C4-2B (cell line): ENCODE results near the gene KCNT2.

Source experiments
- ZFX ChIP-seq: fragments of 450-650 bp; IDR thresholded peaks from 2 replicates; pipeline ENCODE4 v1.6.1; 2017
- TF ChIP-seq, protein P1 (sequence below): fragments of 450-650 bp; conservative IDR thresholded peaks from 2 replicates; pipeline ENCODE4 v1.5.1; 2017; ENCODE audit warnings: mild to moderate bottlenecking

- TF ChIP-seq, protein P1, sequence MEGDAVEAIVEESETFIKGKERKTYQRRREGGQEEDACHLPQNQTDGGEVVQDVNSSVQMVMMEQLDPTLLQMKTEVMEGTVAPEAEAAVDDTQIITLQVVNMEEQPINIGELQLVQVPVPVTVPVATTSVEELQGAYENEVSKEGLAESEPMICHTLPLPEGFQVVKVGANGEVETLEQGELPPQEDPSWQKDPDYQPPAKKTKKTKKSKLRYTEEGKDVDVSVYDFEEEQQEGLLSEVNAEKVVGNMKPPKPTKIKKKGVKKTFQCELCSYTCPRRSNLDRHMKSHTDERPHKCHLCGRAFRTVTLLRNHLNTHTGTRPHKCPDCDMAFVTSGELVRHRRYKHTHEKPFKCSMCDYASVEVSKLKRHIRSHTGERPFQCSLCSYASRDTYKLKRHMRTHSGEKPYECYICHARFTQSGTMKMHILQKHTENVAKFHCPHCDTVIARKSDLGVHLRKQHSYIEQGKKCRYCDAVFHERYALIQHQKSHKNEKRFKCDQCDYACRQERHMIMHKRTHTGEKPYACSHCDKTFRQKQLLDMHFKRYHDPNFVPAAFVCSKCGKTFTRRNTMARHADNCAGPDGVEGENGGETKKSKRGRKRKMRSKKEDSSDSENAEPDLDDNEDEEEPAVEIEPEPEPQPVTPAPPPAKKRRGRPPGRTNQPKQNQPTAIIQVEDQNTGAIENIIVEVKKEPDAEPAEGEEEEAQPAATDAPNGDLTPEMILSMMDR, result no peak
- TF ChIP-seq ZFX, result no peak
These were observed 241.3 kb downstream of the KCNT2 start for GRCh38 chr1:196366817-196367495.
